Daoy (cell line): ENCODE results near the gene IGFBPL1. TPM values are rescaled to one million over a fixed set of nuclear protein-coding genes. Genes with fewer than 3 reads are reported as not detected.
"Not testable (repeated sequence)": the region's sequence is repeated elsewhere in the genome, so short reads cannot be mapped to it uniquely, and the experiment has no call there.

Experiments used
- DNase-seq: peaks from one replicate; pipeline ENCODE4 v3.0.0-alpha.2; 2015; ENCODE audit warnings: low read depth
- total RNA-seq: library from RNA; depleted of rRNA; stranded (reverse); fragments of >200 nt; shearing (Covaris generic); gene quantifications from 2 replicates; pipeline ENCODE4 v1.2.3, GENCODE V29; 2014; rRNA removed

The IGFBPL1 gene, protein sequence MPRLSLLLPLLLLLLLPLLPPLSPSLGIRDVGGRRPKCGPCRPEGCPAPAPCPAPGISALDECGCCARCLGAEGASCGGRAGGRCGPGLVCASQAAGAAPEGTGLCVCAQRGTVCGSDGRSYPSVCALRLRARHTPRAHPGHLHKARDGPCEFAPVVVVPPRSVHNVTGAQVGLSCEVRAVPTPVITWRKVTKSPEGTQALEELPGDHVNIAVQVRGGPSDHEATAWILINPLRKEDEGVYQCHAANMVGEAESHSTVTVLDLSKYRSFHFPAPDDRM
- total RNA-seq = 28.8 and 29.9 TPM in 2 replicates

DNA sequence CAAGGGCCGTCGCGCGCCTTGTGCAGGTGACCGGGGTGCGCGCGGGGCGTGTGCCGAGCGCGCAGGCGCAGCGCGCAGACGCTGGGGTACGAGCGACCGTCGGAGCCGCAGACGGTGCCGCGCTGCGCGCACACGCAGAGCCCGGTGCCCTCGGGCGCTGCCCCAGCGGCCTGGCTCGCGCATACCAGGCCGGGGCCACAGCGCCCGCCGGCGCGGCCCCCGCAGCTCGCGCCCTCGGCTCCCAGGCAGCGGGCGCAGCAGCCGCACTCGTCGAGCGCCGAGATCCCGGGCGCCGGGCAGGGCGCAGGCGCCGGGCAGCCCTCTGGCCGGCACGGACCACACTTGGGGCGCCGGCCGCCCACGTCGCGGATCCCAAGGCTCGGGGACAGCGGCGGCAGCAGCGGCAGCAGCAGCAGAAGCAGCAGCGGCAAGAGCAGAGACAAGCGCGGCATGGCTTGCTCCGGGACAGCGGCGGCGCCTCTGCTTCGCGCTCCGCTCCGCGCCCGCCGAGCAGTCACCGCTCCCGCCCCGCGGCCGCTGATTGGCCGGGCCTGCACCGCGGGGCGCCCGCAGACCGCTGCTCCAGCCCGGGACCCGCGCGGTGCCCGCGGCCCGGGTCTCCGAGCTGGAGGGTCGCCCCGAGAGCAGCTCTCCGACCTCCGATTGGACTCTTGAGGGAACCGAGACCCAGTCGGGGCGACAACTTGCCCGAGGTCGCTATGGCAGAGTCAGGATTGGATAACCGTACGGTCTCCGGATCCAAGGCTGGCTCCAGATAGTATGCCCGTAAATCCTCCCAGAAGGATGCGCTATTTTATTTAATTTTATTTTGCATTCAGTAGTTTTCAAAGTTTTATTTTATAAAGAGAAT is at the start of gene IGFBPL1:
Gene IGFBPL1, minus strand, starts transcription at position 482 of the 871 bp plus-strand sequence. Its CDS starts 30 bp downstream, at position 452.
- peak; percentile 68 for DNase-seq

DNA sequence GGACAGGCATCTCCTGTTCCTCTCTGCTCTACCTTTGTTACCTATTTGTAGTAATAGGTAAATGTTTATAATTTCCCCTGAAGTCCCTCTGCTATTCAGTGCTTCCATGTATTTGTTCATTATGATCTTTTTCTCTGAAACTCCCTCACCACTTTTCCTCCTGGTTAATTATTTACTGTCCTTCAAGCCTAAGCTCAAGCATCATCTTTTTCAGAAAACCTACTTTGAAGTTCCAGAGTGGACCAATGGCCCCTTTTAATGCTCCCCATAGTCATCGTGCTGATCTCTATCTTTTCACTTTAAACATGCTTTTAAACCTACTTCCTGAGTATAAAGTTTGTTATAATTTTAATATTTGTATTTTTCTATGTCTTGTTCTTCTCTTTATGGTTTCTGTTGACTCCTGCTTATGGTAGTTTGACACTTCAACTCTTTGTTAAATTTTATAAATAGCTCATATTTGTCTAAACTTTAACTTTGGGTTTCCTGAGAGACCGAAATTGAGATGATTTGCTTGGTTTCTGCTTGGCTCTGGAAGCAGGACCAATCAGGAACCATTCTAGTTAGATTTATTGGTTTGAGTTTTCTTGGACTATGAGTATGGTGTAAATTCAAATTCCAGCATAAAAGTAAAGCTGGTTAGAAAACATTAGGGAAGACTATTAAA is 48.5 kb upstream of the IGFBPL1 start:
- DNase-seq = not testable (repeated sequence)

DNA sequence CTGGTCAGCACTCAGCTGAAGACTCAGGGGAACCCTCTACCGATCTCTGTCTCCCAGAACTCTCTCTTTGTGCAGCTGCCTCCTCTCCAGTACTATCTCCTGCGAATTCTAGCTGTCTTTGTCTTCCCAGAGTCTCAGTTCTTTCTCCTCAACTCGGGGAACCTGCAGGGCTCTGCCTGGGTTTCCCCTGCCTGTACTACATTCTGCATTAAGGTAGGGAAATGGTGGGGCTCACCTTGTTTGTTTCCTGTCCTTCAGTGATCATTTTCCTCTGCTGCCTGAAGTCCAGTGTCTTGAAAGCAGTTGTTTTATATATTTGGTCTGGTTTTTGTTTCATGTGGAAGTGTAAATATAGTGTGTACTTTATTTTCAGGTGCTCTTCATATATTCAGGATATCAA is 43.1 kb upstream of the IGFBPL1 start:
- no peak for DNase-seq

DNA sequence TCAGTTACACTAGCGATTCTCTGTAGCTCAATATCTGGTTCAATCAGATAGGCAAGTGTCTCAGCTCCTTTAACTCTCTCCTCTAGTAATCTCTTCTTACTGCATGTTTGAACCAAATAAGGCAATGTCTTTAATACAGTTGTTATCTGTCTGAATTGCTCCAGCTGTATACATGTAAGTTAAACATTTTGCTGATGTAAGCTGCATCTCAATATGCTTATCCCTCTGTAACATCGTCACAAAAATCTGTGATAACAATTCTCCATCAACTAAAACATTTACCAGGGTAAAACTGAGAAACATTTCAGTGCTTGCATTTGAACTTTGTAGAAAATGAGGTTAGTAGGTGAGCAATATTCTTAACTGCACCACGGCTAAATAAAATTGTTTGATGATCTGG is 29.6 kb upstream of the IGFBPL1 start:
- no peak for DNase-seq

DNA sequence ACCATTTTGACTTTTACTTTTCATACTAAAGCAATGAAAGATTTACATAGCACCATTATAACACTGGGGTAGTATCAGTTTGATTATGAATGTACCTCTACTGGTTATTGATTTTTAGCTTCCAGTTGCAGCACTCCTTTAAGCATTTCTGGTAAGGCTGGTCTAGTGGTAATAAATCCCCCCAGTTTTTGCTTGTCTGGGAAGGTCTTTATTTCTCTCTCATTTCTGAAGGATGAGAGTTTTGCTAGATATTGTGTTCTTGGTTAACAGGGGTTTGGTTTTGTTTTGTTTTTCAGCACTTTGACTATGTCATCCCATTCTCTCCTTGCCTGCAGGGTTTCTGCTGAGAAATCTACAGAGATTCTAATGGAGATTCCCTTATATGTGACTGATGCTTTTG is 26.9 kb upstream of the IGFBPL1 start:
- no peak for DNase-seq

DNA sequence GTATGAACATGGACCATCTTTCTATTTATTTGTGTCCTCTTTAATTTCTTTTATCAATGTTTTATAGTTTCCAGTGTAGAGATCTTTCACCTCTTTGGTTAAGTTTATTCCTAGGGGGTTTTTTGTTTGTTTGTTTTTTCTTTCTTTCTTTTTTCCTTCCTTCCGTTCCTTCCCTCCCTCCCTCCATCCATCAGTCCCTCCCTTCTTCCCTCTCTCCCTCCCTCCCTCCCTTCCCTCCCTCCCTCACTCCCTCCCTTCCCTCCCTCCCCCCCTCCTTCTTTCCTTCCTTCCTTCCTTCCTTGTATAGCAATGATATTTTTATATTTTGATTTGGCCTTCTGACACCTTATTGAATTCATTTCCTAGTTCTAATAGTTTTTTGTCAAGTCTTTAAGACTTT is 23.4 kb upstream of the IGFBPL1 start:
- no peak for DNase-seq

DNA sequence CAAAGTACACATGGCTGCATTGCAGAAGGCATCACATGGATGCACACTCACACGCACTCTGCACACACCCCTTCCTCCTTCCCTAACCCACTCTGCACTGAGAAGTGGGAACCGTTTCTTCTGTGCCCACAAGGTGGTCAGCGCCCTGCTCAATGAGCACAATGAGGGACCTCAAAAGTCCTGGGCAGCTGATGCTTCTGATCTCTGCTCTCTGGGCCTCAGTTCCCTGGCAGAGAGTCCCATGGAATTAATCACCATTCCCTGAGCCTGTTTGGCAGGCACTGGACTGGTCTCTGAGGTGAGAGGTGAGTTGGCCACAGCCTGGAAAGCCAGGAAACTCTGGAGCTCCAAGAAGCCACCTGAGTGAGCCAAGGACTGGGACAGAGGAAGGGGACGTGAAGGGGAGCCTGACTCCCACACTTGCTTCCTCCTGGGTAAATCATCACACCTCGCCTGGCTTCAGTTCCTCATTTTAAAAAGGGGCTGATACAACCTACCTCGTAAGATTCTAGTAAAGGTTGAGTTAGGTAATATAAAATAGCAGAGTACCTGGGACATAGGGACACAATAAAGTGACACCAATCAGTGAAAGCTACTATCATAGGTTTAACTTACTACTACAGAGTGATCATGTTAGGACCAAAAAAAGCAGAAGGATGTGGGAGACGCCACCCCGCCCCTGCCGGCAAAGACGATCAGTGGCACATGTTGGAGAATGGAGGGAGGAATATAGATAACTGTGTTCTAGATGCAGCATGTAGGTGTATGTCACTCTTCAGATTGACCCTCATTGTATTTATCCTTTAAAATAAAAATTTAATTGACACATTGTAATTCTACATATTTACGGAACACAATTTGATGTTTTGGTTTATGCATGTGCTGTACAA is 21.1 kb upstream of the IGFBPL1 start:
- DNase-seq = no peak

DNA sequence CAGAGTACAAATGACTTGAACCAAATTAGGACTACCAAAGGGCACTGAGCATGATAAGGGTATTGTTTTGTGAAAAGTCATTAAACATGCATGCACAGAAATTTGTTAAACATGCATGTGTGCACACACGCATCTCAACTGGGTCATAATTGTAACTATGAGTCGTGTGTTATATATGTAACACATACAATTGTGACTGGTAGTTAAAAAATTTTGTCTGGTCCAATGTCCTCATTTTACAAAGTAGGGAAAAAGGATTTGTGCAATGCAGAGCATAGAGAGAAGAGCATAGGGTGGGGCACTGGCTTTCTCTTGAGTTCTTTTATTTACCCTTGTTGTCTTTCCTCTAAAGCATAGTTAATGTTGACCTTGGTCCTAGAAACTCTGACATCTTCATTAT is 19.3 kb upstream of the IGFBPL1 start:
- DNase-seq = peak; percentile 17

DNA sequence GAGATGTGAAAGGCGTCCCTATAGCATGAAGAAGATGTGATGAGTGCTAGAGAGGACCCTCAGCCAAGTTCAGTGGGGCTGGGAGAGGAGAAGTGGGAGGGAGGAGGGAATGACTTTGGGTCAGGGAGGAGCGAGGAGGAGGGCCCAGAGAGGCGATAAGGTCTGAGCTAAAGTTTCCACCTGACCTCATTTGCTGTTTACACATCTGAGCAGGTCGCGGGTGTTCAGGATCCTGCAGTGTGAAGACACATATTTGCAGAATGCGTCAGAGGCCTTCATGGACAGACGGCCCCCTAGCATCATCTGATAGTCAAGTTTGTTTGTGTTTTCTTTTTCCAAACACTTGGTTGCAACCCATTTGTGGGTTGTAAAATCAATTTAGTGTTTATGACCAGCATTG is 18.9 kb upstream of the IGFBPL1 start:
- DNase-seq = peak; percentile 56

DNA sequence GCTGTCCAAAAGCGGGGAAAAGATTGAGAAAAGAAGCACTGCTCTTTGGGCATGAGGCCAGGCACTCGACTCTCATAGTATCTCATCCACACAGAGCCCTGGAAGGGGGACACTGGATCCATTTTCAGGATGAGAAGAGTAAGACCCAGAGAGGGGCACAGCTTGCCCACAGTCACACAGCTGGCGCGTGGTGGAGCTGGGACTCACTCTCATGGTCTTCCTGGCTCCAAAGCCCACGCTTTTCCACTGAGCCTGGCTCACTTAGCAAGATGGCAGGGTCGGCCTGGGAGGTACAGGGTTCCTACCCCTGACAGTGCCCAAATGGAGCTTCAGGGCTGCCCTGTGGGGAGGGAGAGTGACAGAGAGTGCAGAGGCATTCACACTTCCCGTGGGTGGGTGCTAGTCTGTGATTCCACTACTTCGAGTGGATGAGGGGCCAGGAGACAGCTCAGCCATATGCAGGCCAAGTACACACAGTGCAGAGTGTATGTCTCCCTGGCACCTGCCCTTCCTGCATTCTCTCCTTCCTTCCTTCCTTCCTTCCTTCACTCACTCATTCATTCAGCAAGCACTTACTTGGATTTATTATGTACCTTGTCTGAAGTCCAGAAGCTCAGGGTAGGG is 18.3 kb upstream of the IGFBPL1 start:
- DNase-seq = no peak

DNA sequence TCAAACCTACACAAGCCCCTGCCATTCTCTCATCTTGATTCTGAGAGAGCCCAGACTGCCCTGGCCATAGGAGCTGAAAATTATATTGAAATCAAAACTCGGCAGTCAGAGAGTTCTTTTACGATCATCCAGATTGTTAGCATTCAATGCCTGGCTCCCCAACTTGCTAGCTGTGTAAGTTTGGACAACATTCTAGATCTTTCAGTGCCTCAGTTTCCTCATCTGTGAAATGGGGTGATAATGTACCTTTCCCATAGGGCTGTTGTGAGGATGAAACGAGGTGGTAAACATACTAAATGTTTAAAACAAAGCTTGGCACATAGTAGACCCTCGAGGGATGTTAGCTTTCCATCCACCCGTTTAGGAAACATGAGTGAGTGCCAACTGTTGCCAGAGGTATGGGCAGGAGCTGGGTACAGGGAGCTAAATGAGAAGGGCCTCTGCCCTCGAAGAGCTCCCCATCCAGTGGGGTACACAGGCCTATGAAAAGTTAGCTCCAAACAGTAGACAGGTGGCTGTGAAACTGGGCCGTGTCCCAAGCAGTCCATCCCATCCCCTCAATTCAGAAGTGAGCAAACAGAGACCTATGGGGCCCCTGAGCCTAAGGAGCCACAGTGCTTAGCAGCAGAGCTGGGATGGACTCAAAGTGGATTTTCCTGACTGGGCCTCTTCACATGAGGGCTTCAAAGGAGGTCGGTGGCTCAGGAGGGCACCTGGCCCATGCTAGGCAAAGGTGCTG is 17.3 kb upstream of the IGFBPL1 start:
- no peak for DNase-seq

DNA sequence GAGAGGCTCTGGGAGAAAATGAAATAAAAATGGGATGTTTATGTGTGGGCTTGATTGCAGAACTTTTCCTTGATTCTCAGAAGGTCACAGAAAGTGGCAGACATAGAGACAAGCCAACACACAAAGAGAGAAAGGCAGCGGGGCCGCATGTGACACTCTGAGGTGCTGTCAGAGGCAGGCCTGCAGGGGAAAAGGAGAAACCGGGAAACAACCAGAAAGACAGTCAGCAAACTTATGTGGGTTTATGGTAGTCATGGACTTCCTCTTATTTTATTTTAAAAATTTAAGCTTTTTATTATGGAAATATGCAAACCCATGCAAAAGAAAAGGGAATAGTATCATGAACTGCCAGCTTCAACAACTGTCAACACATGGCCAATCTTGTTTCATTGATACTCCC is 16.3 kb upstream of the IGFBPL1 start:
- no peak for DNase-seq

DNA sequence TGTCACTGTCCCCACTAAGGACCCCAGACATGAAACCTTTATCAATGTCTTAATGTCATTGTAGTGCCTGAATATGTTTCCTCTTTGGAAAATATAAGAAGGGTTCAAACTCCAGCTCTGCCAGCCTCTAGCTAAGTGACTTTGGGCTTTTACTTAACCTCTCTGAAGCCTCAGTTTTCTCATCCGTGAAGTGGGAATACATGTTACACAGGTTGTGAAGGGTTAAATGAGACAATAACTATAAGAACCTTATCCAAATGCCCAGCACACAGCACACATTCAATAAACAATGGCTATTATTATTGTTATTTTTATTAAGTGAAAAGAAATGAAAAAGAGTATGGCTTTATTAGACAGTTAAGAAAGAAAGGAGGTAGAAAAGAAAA is 15.7 kb upstream of the IGFBPL1 start:
- no peak for DNase-seq

DNA sequence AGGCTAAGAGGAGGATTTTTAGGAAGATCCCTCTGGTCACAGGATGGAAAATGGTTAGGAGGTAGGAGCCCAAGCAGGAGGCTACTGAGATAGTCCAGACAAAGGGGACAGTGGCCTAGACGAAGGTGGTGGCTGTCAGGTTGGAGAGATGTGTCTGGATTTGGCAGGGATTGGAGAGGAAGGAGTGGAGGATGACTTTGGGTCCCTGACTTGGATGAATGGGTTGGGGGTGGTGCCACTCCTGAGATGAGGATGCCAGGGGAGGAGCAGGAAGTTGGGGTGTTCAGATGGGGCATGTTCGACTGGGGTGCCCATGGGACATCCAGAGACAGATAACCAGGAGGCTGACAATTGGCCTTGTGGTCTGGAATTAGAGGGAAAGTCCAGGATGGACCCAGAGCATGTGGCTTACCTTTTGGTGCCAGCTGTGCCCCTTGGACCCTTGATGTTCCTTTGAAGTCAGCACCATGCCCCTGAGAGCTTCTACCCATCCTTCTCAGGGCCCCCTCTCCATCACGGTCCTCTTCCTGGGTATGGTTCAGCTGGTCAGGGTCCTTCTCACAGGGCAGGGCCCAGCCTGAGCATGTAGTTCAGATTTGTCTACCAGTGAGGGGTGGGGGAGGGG is 15.1 kb upstream of the IGFBPL1 start:
- DNase-seq = no peak

DNA sequence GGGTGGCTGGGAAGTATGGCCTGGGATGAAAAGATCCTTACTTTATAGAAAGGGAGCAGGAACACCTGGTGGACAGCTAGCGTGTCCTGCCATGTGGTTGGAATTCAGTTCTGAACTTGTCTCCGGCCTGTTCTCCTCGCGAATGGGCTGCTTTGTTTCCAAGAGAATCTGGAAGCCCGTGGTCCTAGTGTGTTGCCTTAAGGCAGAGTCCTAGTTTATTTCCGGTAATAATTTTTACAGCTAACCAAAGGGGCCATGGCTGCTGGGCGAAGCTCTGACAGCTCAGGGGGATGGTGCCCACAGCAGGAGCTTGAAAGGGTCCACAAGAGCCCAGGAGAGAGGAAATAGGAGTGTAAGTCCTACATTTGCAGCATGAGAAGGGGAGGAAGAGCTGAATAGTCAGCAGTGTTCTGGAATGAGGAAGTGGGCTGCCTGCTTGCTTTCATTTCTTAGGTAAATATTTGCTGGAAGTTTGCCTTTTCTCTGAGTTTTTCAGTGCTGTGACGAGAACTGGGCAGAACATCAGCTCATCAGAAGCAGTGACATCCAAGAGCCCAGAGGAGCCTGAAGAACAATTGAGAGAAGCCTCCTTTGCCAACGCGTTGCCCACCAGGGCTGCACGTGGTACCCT is 13.1 kb upstream of the IGFBPL1 start:
- DNase-seq = peak; percentile 44

DNA sequence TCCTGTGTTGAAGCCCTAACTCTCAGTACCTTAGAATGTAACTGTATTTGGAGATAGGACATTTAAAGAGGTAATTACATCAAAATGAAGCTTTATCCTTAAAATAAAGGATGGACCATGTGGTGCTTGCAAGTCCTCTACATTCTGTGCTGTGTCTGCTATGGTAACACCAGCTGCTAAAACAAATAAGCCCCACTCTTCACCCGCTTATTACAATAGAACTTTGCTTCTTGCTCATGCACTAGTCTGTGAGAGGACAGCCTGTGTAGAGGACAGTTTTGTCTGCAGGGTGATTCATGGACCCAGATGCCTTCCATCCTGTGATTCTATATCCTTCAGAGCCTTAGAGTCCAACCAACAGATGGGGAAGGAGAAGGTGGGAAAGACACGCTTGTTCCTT is 12.5 kb upstream of the IGFBPL1 start:
- no peak for DNase-seq

DNA sequence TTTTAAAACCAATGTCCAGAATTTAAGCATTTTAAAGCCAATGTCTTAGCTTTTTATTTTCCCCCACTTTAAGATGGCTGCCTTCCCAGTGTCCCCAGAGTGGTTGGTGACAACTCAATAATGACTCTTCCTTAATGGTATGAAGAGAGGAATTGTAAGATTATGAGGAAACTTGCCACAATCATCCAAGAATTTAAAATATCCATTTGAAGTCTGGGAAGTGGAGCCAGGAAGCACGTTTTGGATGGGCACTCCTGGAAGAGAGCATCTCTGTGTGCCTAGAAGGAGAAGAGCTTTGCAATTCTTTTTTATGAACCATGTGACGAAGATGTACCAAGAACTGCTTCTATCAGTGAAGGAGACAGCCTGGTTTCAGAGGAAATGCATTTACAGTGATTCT is 11.3 kb upstream of the IGFBPL1 start:
- DNase-seq = no peak

DNA sequence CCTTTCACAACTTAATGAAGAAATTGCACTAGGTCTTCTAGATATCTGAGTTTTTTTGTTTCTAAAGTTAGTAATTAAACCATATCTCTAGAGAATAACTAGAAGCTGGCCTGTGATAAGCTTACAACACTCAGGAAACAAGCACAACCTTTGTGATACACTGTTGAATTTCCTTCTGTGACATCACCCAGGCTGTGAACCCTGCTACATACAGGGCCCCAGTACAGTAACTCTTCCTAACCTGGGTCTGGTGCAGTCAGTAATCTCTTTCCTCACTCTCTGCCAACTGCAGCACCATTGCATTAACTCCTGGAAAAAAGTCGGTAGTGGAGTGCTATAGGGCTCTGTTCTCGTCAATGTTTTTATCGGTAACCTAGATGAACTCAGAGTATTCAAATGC is 10.6 kb upstream of the IGFBPL1 start:
- DNase-seq = no peak

DNA sequence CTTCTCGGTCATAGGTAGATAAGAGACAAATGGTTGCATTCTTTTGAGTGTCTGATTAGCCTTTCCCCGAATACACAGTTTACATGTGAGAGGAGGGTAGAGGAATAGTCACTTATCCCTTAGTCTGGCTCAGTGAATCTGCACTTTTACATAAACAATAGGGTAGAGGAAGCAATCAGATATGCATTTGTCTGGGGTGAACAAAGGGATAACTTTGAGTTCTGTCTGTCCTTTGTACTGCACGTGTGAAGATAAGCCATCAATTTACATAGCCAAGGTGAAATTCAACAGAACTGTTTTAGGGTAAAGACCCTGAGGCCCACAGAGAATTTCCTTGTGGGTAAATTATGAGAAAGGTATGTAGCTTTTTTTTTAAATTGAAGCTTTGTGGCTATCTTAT is 10.1 kb upstream of the IGFBPL1 start:
- no peak for DNase-seq
